Astrocyte (in vitro differentiated cells and primary cell): ENCODE results near the gene FNDC8. TPM values are rescaled to one million over a fixed set of nuclear protein-coding genes. Genes with fewer than 3 reads are reported as not detected.
A peak's percentile ranks its signal among the peaks of the same experiment; 100 is the strongest.

Experiments used
- DNase-seq: peaks from one replicate; pipeline ENCODE4 v3.0.0-alpha.2; 2010; ENCODE audit warnings: low read depth
- FAIRE-seq: peaks from 2 replicates; lab custom pipeline; 2011; peaks lifted over from hg19 to GRCh38; lab: Jason Lieb, UNC
- H2AFZ ChIP-seq: 2 replicates; pipeline ENCODE4 v1.6.0; 2012; ENCODE audit warnings: low read depth, low read length, inconsistent platforms
- H3K27ac ChIP-seq: 2 replicates; pipeline ENCODE4 v1.5.1; 2011; ENCODE audit warnings: low read depth, low read length, inconsistent platforms
- H3K27me3 ChIP-seq: 2 replicates; pipeline ENCODE4 v1.6.0; 2011; ENCODE audit warnings: low read length, inconsistent platforms; ENCODE audit not compliant: insufficient read depth
- H3K36me3 ChIP-seq: 2 replicates; pipeline ENCODE4 v1.5.1; 2011; ENCODE audit warnings: low read length, inconsistent platforms; ENCODE audit not compliant: insufficient read depth
- H3K4me1 ChIP-seq: 2 replicates; pipeline ENCODE4 v1.5.1; 2011; ENCODE audit warnings: low read length, inconsistent platforms; ENCODE audit not compliant: insufficient read depth
- H3K4me2 ChIP-seq: 2 replicates; pipeline ENCODE4 v1.6.0; 2012; ENCODE audit warnings: low read length, inconsistent platforms
- H3K4me3 ChIP-seq: 2 replicates; pipeline ENCODE4 v1.5.1; 2011; ENCODE audit warnings: low read depth, mild to moderate bottlenecking, low read length, inconsistent platforms; ENCODE audit not compliant: insufficient read depth
- H3K79me2 ChIP-seq: 2 replicates; pipeline ENCODE4 v1.6.0; 2012; ENCODE audit warnings: mild to moderate bottlenecking, low read length, inconsistent platforms; ENCODE audit not compliant: insufficient read depth
- H3K9ac ChIP-seq: 2 replicates; pipeline ENCODE4 v1.6.0; 2012; ENCODE audit warnings: mild to moderate bottlenecking, low read length, inconsistent platforms
- H3K9me3 ChIP-seq: 2 replicates; pipeline ENCODE4 v1.5.1; 2012; ENCODE audit warnings: low read depth, mild to moderate bottlenecking, low read length, inconsistent platforms; ENCODE audit not compliant: insufficient read depth
- H4K20me1 ChIP-seq: 2 replicates; pipeline ENCODE4 v1.6.0; 2012; ENCODE audit warnings: low read length, inconsistent platforms; ENCODE audit not compliant: insufficient read depth
- H3K27ac Mint-ChIP-seq: one replicate; pipeline ENCODE4 v1.8.0; 2021; ENCODE audit warnings: mild to moderate bottlenecking, mixed read lengths; ENCODE audit not compliant: unreplicated experiment
- H3K27me3 Mint-ChIP-seq: one replicate; pipeline ENCODE4 v1.8.0; 2021; ENCODE audit warnings: low read depth, mixed read lengths; ENCODE audit not compliant: unreplicated experiment
- H3K36me3 Mint-ChIP-seq: one replicate; pipeline ENCODE4 v1.8.0; 2021; ENCODE audit warnings: low read depth, mixed read lengths; ENCODE audit not compliant: unreplicated experiment
- H3K4me1 Mint-ChIP-seq: one replicate; pipeline ENCODE4 v1.8.0; 2021; ENCODE audit warnings: low read depth, mixed read lengths; ENCODE audit not compliant: unreplicated experiment
- H3K4me3 Mint-ChIP-seq: one replicate; pipeline ENCODE4 v1.8.0; 2021; ENCODE audit warnings: mild to moderate bottlenecking, moderate library complexity, mixed read lengths; ENCODE audit not compliant: unreplicated experiment
- H3K9me3 Mint-ChIP-seq: one replicate; pipeline ENCODE4 v1.8.0; 2021; ENCODE audit warnings: mild to moderate bottlenecking, mixed read lengths; ENCODE audit not compliant: unreplicated experiment
- EZH2 ChIP-seq: IDR thresholded peaks from 2 replicates; pipeline ENCODE4 v1.6.1; 2012; ENCODE audit warnings: mild to moderate bottlenecking, low read length, inconsistent platforms; ENCODE audit not compliant: insufficient read depth
- total RNA-seq: library from RNA; stranded (reverse); gene quantifications from 2 replicates; pipeline ENCODE4 v1.2.1, GENCODE V29; 2021
- TF ChIP-seq, protein P1 (sequence below): IDR thresholded peaks from 2 replicates; pipeline ENCODE4 v1.5.1; 2011; ENCODE audit warnings: low read depth, mild to moderate bottlenecking, inconsistent platforms, low read length, moderate library complexity; ENCODE audit not compliant: insufficient read depth

Gene FNDC8
- total RNA-seq, 1 donor from 2014 or later = not detected

- peak overlapping the region; percentile 75 for H3K27ac ChIP-seq
- H3K9me3 Mint-ChIP-seq = no peaks in the 10 kb centered on the region
- H3K36me3 ChIP-seq = no peaks in the 10 kb centered on the region
- H3K27me3 ChIP-seq = no peaks in the 10 kb centered on the region
- no peaks in the 10 kb centered on the region for H3K36me3 Mint-ChIP-seq
- H2AFZ ChIP-seq = peak overlapping the region; percentile 37
- H3K4me3 ChIP-seq = peak overlapping the region; percentile 81
- H3K9me3 ChIP-seq = no peaks in the 10 kb centered on the region
- no peaks in the 10 kb centered on the region for H4K20me1 ChIP-seq
- TF ChIP-seq, protein P1, sequence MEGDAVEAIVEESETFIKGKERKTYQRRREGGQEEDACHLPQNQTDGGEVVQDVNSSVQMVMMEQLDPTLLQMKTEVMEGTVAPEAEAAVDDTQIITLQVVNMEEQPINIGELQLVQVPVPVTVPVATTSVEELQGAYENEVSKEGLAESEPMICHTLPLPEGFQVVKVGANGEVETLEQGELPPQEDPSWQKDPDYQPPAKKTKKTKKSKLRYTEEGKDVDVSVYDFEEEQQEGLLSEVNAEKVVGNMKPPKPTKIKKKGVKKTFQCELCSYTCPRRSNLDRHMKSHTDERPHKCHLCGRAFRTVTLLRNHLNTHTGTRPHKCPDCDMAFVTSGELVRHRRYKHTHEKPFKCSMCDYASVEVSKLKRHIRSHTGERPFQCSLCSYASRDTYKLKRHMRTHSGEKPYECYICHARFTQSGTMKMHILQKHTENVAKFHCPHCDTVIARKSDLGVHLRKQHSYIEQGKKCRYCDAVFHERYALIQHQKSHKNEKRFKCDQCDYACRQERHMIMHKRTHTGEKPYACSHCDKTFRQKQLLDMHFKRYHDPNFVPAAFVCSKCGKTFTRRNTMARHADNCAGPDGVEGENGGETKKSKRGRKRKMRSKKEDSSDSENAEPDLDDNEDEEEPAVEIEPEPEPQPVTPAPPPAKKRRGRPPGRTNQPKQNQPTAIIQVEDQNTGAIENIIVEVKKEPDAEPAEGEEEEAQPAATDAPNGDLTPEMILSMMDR = no peak
- TF ChIP-seq EZH2 = no peak
- H3K27ac Mint-ChIP-seq = peak overlapping the region; percentile 88
- DNase-seq (no peak), FAIRE-seq (no peak)
- peaks cover 40% of the 10 kb centered on the region for H3K4me1 ChIP-seq
- H3K4me1 Mint-ChIP-seq = peaks cover 20% of the 10 kb centered on the region
- H3K9ac ChIP-seq = peak overlapping the region; percentile 85
- peak overlapping the region; percentile 93 for H3K4me3 Mint-ChIP-seq
- peaks cover 50% of the 10 kb centered on the region for H3K79me2 ChIP-seq
- no peaks in the 10 kb centered on the region for H3K27me3 Mint-ChIP-seq
- H3K4me2 ChIP-seq = peak overlapping the region; percentile 95
Observed at GRCh38 chr17:35087731-35088355, 33.6 kb upstream of the FNDC8 start.

GRCh38 chr17:35088356-35088880 is 33.0 kb upstream of the FNDC8 start:
- H3K4me3 Mint-ChIP-seq = peak overlapping the region; percentile 93
- Histone ChIP-seq H3K27ac (peak overlapping the region; percentile 75), H3K4me2 (peak overlapping the region; percentile 95), H3K4me1 (peaks cover 34% of the 10 kb centered on the region), H3K4me3 (peak overlapping the region; percentile 81), H3K9me3 (no peaks in the 10 kb centered on the region), H3K36me3 (no peaks in the 10 kb centered on the region), H3K27me3 (no peaks in the 10 kb centered on the region), H2AFZ (peak overlapping the region; percentile 37), H3K9ac (peak overlapping the region; percentile 85), H4K20me1 (no peaks in the 10 kb centered on the region), H3K79me2 (peaks cover 50% of the 10 kb centered on the region)
- no peaks in the 10 kb centered on the region for H3K9me3 Mint-ChIP-seq
- H3K27me3 Mint-ChIP-seq = no peaks in the 10 kb centered on the region
- no peak for DNase-seq
- TF ChIP-seq EZH2 = no peak
- TF ChIP-seq, protein P1 = no peak
- H3K4me1 Mint-ChIP-seq = peaks cover 20% of the 10 kb centered on the region
- no peak for FAIRE-seq
- no peaks in the 10 kb centered on the region for H3K36me3 Mint-ChIP-seq
- H3K27ac Mint-ChIP-seq = peak overlapping the region; percentile 88
